GM10847 (cell line): ENCODE data around the gene RSPH1.

Experiments used
- POLR2A ChIP-seq: IDR thresholded peaks from 2 replicates; pipeline ENCODE4 v1.6.1; 2011; ENCODE audit not compliant: insufficient read length; ENCODE audit errors: extremely low read depth

Gene RSPH1

GRCh38 chr21:42459082-42459460 is 37.0 kb downstream of the RSPH1 start:
- no peak for TF ChIP-seq POLR2A

GRCh38 chr21:42456457-42456856 is 39.6 kb downstream of the RSPH1 start:
- no peak for TF ChIP-seq POLR2A

DNA sequence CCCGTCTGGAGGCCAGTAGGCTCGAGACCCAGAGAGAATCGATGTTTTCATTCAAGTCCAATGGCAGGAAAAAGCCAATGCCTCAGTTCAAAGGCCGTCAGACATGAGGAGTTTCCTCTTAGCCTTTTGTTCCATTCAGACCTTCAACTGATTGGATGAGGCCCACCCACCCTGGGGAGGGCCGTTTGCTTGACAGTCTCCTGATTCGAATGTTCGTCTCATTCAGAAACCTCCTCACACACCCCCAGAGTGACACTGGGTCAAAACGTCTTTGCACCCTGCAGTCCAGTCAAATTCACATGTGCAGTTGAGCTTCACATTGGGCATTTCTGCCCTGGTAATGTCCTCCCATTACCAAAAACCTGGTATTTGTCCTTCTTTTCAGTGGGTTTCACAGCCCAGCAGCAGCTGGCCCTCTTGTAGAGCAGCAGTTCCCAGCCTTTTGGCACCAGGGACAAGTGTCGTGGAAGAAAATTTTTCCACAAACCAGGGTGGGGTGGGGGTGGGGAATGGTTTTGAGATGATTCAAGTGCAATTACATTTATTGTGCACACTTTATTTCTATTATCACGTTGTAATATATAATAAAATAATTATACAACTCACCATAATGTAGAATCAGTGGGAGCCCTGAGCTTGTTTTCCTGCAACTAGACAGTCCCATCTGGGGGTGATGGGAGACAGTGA is 40.1 kb downstream of the RSPH1 start:
- TF ChIP-seq POLR2A, result no peak

- TF ChIP-seq POLR2A, result no peak
Observed at GRCh38 chr21:42455196-42455595, 40.8 kb downstream of the RSPH1 start.

DNA sequence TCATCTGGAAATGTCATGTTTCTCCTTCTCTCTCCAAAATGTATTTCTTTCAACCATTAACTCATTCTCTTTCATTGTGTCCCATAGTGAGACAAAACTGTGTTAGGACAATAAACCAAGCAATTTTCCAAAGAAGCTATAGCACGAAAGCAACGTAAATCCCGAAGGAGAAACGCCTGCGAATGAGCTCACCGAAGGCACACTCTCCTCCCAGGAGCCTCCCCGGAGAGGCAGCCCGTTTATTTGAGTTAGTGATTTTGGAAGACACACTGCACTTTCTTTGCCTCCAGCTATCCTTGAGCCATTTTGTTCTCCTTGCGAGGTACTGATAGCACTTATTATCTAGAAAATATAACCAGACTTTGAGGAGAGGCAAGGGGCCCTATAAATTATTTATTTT is 41.2 kb downstream of the RSPH1 start:
- TF ChIP-seq POLR2A, result no peak

DNA sequence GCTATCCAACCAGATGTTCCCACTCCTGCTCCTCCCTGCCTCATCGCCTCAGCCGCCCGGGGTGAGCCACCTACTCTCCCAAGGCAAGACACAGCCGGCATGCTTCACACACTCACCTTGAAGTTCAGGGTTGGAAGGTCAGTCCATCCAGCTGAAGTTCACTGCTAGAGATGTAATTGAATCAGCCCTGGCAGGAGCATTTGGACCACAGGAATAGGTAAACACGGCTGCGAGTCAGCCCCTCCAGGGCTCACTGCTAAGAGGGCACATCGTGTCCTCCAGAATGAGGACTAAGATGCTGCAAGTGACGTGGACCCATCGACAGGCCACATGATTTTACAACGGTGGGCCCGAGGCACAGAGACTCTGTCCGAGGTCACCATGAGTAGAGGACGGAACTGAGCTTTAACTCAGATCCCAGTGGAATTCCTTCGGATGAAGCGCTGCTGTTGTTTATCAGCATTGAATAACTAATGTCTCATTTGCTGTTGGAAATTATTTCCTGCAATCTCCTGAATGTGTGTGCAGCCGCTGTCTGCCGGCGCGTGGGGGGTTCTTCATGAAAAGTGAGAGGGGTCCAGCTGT is 41.9 kb downstream of the RSPH1 start:
- TF ChIP-seq POLR2A, result no peak

DNA sequence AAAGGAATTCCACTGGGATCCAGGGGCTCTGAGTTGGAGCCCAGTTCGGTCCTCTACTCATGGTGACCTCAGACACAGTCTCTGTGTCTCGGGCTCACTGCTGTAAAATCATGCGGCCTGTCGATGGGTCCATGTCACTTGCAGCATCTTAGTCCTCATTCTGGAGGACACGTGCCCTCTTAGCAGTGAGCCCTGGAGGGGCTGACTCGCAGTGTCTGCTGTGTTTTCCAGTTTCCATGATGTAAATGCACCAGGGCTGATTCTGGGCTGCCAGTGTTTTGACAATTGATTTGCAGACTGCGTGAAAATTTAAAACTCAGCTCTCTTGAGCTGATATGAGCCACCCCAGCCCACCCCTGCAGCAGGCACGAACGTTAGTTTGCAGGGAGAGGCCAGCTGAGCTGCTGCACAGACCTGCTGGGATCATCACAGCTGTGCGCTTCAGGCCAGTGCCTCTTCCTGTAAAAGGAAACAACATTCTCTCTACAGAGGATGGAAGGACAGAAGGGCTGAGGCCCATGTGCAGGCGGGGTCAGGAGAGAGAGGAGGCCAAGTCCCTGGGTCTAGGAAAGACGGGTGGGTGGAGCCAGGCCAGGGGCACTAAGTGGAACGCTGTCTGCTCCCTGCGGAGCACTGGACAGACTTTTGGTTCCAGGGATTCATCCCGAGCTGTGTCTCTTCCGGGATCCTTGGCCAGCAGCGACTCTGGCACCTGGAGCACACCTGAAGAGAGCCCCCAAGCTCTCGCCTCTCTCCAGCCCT is 42.6 kb downstream of the RSPH1 start:
- no peak for TF ChIP-seq POLR2A

DNA sequence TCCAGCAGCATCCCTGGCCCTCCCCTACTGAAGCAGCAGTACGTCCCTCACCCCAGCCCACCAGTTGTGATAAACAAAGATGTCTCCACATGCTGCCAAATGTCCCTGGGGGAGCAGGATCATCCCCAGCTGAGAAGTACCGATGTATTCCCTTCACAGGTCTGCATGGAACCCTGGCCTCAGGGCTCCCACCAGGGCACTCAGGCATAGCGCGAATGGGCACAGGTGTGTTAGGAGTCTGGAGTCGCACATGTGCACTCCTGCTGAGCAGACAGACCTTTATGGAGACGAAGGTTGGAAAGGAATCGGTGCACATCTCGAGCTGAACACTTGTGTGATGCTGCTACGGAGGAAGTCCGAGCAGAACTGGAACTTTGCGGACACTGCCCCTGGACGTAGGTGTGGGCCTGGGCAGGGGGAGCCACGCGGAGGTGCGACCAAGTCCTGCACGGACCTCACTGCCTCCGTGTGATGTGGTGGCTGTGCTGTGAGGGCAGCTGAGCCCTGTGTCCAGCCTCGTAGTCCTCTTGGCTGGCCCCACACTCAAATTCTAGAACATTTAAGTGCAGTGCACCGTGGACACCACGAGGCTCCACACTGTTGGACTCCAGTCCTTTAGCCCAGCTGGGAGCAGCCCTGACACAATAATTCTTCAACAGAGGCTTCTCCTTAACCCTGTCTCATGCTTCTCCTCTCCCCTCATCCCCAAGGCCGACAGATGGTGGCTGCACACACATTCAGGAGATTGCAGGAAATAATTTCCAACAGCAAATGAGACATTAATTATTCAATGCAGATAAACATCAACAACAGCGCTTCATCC is 43.4 kb downstream of the RSPH1 start:
- no peak for TF ChIP-seq POLR2A

- no peak for TF ChIP-seq POLR2A
Observed at GRCh38 chr21:42451941-42452340, 44.1 kb downstream of the RSPH1 start.

- no peak for TF ChIP-seq POLR2A
Observed at GRCh38 chr21:42448686-42449085, 47.3 kb downstream of the RSPH1 start.

DNA sequence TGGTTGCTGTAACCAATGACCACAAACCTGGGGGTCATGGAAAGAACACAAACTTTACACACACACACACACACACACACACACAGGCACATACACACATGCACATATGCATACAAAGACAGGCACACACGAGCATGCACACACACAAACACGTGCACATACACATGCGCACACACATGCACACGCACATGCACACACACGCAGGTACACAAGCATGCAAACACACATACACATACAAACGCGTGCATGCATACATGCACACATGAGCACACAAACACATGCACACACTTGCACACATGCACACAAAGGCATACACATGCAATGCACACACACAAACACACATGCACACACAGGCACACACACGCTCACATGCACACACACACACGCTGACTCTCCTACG is 48.3 kb downstream of the RSPH1 start:
- TF ChIP-seq POLR2A, result no peak

GRCh38 chr21:42447182-42447581 is 48.8 kb downstream of the RSPH1 start:
- no peak for TF ChIP-seq POLR2A

DNA sequence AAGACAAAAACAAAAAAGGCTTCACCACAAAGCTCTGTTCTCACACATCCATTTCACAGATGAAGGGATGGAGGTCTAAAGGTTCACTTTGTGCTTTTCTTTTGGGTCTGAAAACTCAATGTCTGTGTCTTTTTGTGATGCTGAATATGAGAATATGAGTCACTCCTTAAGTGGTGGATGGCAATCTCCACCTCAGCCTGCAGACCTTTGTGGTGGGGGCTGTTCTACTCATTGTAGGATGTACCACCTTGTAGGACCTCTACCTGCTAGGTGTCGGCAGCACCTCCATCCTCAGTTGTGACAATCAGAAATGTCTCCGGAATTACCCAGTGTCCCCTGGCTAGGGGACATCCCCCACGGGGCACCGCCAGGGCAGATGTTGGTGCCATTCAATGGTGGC is 49.5 kb downstream of the RSPH1 start:
- no peak for TF ChIP-seq POLR2A

GRCh38 chr21:42445311-42445710 is 50.7 kb downstream of the RSPH1 start:
- no peak for TF ChIP-seq POLR2A

- no peak for TF ChIP-seq POLR2A
Observed at GRCh38 chr21:42444745-42445059, 51.3 kb downstream of the RSPH1 start.
